H1 (cell line): ENCODE results near the gene OPCML. TPM values are rescaled to one million over a fixed set of nuclear protein-coding genes. Genes with fewer than 3 reads are reported as not detected.

Experiments
- CBX5 ChIP-seq: fragments of 300-800, 300-1000 bp; sonication (generic); IDR thresholded peaks from 2 replicates; pipeline ENCODE4 v1.7.1; 2016; ENCODE audit warnings: antibody characterized with exemption, low read length, low read depth
- HDAC2 ChIP-seq, 2 experiments: fragments of 300-600 bp in 1 of 2; sonication (generic) in 1 of 2; IDR thresholded peaks; 2 replicates each; pipeline ENCODE4 v1.6.1; 2011 to 2012; ENCODE audit warnings: low read depth in 2 of 2, low read length in 2 of 2, mild to moderate bottlenecking in 2 of 2, moderate library complexity in 2 of 2, borderline replicate concordance in 1 of 2, inconsistent platforms in 1 of 2
- JUND ChIP-seq: IDR thresholded peaks from 2 replicates; pipeline ENCODE4 v1.6.1; 2011; ENCODE audit warnings: mild to moderate bottlenecking, improper control_type of control experiment, low read length
- polyA plus RNA-seq, 7 experiments: library from polyadenylated mRNA; depleted of rRNA in 3 of 7; stranded (reverse) in 5 of 7; unstranded in 2 of 7; fragments of >200 nt in 5 of 7; fragments of 200-250 nt in 2 of 7; gene quantifications; 1 replicate in 5 of 7; 2 replicates in 1 of 7; 4 replicates in 1 of 7; pipeline versions ENCODE4 v1.2.1 to v1.2.3, GENCODE V29; 2011 to 2013; ENCODE audit warnings: missing spikeins in 2 of 7, mixed read lengths in 2 of 7
- total RNA-seq: library from RNA; stranded (reverse); fragmentation: NEBNext Ultra II Directional; extraction: Animal tissue kit (Norgen Biotek cat#: 25700); gene quantifications from 2 replicates; pipeline ENCODE4 v1.2.1, GENCODE V29; 2021

The OPCML gene
- total and polyA plus RNA-seq, 2 of the 8 experiments (the other 6 are each of a cell fraction or from before 2014, with no cell fraction given), result 2.3 to 3.1 TPM

DNA sequence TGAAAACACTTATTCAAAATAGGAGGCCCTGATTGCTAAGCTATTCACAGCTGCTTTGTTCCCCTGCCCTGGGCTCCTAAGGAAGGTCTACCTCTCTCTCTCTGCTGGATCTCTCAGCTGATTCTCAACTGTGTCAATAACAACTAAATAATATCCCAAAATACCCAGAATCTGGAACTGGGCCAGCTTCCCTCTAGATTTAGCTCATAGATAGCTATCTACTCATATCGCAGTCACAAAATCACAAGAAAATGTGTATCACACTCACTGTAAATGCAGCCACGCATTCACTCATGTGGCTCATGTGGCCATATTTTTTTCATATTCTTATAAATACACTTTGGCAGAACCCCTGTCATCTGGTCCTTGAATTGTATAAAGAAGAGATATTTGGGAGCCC is 555.1 kb downstream of the OPCML start (continued):
- TF ChIP-seq JUND (no peak), CBX5 (no peak), HDAC2 (IDR thresholded peaks at IDR 0.05; ENCODE audit: borderline replicate concordance in 1 of 2, low read depth in 2 of 2, low read length in 2 of 2) (no peak)
